GM18519 (cell line): Measurements from ENCODE around the gene IL12B.
"Not testable (repeated sequence)": the region's sequence is repeated elsewhere in the genome, so short reads cannot be mapped to it uniquely, and the experiment has no call there.

Experiments
- ATAC-seq: cut with Tn5 transposase; IDR thresholded peaks from one replicate; pipeline ENCODE4 v1.9.1; 2021; ENCODE audit warnings: mild to moderate bottlenecking, moderate library complexity; ENCODE audit not compliant: unreplicated experiment, low FRiP score

Gene IL12B

GRCh38 chr5:159330131-159330800, at the start of gene IL12B:
IL12B (minus strand) TSS chr5:159330487; CDS start chr5:159326782, 3,705 bp downstream.
- ATAC-seq = no peak

DNA sequence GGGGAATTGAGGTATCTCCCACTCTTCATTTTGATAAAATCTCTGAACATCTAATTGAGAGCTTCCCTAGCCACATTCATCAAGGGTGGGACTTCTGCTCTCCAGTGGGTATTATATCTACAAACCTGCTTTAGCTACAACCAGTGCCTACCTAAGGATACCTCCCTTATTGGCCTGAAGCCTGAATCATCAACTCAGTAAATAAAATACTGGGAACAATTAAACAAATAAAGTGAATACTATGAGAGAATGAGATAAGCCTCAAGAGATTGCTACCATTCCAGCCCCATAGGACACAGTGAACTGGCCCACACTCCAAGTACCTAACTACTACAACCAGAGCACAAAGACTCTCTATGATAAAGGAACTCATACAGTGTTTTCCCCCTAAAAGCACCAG, 47.4 kb upstream of the IL12B start:
- ATAC-seq = no peak

GRCh38 chr5:159367866-159368265, 37.6 kb upstream of the IL12B start:
- ATAC-seq = not testable (repeated sequence)

GRCh38 chr5:159366776-159367175, 36.5 kb upstream of the IL12B start:
- ATAC-seq = not testable (repeated sequence)

GRCh38 chr5:159362220-159362619, 31.9 kb upstream of the IL12B start:
- no peak for ATAC-seq

DNA sequence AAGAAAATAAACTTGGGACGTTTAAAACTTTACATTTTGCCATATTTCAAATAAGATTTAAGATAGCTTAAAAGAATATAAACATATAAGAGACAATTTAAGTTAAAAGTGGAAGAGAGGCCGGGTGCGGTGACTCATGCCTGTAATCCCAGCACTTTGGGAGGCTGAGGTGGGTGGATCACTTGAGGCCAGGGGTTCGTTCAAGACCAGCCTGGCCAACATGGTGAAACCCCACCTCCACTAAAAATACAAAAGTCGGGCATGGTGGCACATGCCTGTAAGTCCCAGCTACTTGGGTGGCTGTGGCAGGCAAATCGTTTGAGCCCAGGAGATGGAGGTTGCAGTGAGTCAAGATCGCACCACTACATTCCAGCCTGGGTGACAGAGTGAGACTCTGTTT, 29.6 kb upstream of the IL12B start:
- not testable (repeated sequence) for ATAC-seq

DNA sequence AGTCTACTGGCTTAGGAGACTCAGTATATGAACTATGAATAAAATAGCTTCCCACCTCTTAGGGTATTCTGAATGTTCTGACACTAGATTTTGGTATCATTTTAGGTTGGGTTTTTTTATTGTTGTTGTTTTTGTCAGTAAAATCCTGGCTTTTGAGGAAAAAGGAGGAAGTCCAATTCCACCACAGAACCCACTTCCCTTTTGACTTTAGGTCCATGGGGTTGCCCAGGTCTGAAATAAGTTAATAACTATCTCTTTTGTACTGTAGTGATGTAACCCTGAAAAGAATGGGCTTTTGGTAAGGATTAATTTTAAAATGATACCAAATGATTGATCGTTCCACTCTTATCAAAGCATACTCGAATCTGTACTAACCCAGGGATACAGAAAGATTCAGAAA, 29.1 kb upstream of the IL12B start:
- ATAC-seq = no peak

DNA sequence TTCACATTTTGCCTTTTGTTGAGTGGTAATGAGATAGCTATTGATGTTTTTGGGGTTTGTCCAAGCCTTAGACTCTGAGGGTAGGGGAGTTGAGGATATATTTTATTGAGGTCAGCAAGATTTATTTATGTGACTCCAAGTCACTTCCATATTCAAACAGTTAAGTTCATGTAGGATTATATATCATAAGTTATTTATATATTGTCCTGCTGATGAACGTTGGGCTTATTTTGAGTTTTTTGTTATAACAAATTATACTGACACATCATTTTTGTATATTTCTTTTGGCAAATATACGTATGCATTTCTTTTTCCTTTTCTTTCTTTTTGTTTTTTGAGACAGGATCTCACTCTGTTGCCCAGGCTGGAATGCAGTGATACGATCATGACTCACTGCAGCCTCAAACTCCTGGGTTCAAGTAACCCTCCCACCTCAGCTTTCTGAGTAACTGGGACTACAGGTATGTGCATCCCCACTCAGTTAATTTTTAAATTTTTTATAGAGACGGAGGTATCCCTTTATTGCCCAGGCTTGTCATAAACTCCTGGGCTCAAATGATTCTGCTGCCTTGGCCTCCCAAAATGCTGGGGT, 23.5 kb upstream of the IL12B start:
- no peak for ATAC-seq

GRCh38 chr5:159350644-159351043, 20.4 kb upstream of the IL12B start:
- not testable (repeated sequence) for ATAC-seq

GRCh38 chr5:159350216-159350615, 19.9 kb upstream of the IL12B start:
- not testable (repeated sequence) for ATAC-seq

- ATAC-seq = no peak
Measured at GRCh38 chr5:159345861-159346260, 15.6 kb upstream of the IL12B start.

GRCh38 chr5:159345336-159345735, 15.0 kb upstream of the IL12B start:
- ATAC-seq = no peak

DNA sequence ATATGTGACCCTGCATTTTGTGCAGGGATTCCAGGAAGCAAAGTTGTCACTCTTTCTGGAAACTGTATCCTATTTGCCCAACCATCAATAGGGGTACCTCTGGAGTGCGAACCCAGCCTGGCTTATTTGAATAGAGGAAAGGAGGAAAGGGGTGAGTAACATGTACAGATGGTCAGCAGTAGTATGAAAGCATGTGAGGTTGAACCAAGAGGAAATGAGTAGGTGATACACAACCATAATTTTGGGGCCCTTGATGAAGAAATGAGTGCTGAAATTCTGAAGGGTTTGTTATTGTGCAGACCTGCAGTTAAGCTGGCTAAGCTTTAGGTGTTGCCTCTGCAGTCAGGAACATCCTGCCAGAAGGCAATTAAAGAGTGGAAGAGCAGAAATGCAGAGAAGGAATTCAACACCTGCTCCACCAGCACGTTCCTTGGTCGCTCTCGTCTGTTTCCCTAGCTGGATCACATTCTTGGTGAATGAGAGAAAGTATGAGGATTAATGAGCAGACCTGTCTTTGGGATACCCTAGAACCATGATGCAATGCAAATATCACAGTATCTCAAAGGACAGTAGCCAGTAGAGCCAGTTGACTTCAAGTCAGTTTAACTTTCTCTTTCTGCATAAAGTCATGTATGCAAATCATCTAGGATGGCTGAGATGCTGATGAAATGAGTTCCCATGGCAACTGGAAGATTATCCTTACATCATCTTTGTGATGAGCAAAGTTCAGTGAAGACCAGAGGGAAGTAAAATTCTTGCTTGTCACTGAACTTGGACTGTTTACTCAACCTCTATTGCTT, 13.2 kb upstream of the IL12B start:
- no peak for ATAC-seq

DNA sequence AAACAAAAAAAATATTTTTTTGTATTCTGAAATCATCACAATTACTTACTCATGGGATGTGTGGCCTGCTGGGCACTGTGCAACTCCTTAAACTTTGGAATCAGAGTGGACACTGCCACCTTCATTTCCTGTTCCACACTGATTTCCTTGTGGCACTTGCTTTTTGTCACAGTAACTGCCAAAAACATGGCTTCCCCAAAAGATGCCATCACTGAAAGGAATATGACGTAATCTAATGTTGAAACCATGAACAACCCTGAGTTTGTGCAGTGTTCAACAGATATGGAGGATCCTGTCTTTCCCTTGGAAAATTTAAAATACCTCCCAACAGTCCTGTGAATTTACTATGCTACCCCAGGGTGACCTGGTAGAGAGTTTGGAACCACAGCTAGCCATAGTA, 12.6 kb upstream of the IL12B start:
- no peak for ATAC-seq

DNA sequence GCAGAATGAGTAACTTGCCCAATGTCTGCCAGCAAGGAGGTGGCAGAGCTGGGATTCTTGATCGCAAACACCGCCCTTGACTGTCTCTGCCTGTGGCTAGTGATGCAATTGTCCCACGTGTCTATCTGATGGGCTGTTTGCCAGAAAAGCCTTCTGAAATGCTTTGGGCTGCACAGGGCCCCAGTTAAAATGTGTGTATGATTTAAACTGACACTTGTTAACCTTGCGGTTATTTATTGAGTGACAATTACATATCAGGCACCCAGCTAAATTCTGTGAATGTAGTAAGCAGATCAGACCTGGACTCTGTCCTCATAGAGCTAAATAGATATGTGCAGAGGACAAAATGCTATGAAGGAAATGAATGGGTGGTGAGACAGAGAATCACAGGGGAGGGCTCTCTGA, 11.6 kb upstream of the IL12B start:
- ATAC-seq = no peak

GRCh38 chr5:159341145-159341544, 10.9 kb upstream of the IL12B start:
- ATAC-seq = no peak

DNA sequence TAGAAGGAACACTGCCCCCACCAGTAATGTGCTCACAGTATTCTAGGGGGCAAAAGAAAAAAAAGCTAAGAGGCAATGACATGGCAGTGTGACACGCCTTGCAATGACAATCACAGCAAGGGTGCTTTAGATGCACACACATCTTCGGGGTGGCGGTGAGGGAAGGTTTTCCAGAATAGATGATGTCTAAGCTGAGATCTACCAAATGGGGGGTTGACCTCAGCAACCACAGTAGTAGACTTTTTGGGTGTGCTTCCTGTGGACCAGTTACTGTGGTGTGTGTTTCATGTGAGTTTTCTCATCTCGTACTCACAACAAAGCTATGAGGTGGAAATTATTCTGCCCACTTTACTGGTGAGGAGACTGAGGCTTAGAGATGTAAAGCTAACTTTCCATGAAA, 10.2 kb upstream of the IL12B start:
- ATAC-seq = no peak

- no peak for ATAC-seq
Measured at GRCh38 chr5:159339460-159339859, 9.2 kb upstream of the IL12B start.

DNA sequence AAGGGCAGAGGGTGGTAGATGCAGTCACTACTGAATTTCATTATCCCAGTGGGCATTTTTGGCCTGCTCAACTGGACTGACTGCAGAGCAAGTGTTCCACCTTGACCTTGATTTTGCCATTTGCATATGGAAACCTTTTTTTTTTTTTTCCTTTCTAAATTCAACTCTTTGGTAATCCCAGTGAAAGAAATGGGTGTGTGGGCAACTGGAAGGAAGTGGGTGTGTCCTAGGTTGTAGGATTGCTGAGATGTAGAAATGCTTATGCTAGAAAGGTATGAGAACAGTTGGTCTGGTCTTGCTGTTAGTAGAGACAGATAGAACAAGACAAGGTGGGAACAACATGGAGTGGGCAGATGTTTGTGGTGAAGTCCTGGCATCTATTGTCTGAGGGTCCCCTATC, 7.8 kb upstream of the IL12B start:
- no peak for ATAC-seq

DNA sequence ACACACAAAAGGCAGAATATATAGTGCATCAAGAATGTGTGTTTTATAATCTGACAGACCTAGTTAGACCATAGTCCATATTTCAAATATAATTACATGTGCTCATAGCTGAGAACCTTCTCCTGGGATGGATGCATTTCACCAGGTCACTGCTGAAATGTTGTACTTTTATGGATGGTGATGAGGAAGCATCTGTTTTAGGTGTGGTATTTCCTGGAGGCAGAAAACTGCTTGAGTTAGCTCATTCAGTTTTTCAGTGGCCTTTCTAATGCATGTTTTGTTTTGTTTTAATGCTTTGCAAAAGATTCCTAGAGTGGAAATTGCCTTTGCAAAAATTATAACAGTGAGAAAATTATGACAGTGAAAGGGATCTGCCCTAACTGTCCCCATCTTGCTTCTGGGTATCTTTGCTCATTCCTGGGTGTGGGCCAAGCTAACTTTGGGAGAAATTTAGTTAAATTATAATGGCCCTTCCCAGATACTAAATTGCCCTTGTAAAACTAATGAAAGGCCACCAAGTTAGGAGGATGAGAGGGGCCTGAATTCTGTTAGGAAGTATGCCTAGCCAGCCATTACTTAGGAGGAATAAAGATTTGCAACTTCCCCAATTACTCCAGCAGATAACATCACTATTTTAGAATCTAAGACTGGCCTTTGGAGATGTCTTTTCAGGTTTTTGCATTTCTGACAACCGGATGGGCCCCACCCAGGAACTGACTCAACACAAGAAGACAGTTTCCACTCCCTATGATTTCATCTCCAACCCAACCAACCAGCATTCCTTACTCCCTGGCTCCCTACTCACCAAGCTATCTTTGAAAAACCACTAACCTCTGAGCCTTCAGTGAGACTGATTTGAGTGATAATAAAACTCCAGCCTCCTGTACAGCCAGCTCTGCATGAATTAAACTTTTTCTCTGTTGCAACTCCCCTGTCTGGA, 7.0 kb upstream of the IL12B start:
- no peak for ATAC-seq

DNA sequence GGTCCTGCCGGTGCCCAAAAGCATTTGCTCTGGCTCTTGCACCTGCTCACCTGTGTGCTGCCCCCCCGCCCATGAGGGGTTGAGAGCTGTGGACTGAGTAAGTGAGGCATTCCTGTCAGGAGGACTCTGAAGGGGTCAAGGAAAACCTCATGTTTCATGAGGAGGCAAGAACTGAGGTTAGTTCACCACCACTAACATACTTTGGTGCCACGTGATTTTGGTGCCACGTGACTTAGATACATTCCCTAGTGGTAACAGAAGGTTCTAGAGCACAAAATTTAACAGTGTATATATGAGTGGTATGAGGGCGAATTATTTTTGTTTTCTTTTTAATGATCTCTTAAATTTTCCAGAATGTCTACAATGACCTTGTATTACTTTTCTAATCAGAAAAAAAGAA, 6.3 kb upstream of the IL12B start:
- no peak for ATAC-seq
